Measurements from ENCODE around the gene KATNB1.

Gene KATNB1

DNA sequence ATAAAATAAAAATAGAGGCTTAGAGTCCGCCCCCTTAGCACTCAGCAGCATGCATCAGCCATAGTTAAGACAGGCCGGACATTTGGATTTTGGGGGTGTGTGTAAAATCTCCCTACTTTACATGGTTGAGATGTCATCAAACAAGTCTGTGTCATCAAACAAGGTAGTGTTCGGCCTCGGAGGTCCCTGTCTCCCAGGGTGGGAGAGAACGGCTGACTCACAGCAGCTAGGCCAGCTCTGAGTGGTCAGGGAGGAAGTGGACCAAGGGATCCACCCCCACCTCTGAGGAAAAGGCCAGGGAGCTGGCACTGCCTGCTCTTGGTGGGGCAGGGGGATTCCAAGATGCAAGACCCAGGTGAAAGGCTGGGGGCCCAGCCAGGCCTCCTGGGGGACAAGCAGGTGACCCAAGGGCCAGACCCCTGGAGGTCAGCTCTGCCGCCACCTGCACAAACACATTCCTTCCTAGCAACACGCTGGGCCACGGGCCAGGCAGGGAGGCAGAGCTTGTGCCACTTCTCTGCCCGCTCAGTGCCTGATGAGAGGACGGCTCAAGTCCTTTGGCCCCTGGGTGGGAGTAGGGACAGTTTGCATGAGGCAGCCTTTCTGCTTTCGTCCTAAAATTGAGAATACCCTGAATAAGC, 38.2 kb downstream of the KATNB1 start:
- Histone ChIP-seq H3K4me3 (ENCODE audit: low read length) (no peak overlapping the region), H3K9me2 (replicated peaks; ENCODE audit: insufficient read depth, low read length) (no peaks in the 10 kb centered on the region), H3K4me2 (ENCODE audit: low read depth, low read length) (no peak overlapping the region), H3K27ac (ENCODE audit: low read length) (no peak overlapping the region), H3K9me3 (replicated peaks; ENCODE audit: insufficient read depth, low read length) (no peaks in the 10 kb centered on the region), H3K4me1 (ENCODE audit: low read length) (no peaks in the 10 kb centered on the region), H2AFZ (ENCODE audit: low read length) (no peak overlapping the region), H3F3A (ENCODE audit: insufficient read depth, low read length) (no peaks in the 10 kb centered on the region), H4K20me1 (ENCODE audit: insufficient read depth, low read length) (no peaks in the 10 kb centered on the region), H3K27me3 (replicated peaks; ENCODE audit: insufficient read depth, low read length) (no peaks in the 10 kb centered on the region), H3K9ac (ENCODE audit: low read length) (no peak overlapping the region), H3K79me2 (ENCODE audit: low read length) (no peaks in the 10 kb centered on the region), H3K36me3 (replicated peaks; ENCODE audit: insufficient read depth, low read length) (no peaks in the 10 kb centered on the region)
- DNase-seq, result no peak
- no peak for TF ChIP-seq EZH2phosphoT487 (IDR thresholded peaks at IDR 0.05; ENCODE audit: low read length)
- no peak for TF ChIP-seq EZH2 (optimal IDR thresholded peaks at IDR 0.05; ENCODE audit: low read depth, low read length)
- TF ChIP-seq, protein P1, sequence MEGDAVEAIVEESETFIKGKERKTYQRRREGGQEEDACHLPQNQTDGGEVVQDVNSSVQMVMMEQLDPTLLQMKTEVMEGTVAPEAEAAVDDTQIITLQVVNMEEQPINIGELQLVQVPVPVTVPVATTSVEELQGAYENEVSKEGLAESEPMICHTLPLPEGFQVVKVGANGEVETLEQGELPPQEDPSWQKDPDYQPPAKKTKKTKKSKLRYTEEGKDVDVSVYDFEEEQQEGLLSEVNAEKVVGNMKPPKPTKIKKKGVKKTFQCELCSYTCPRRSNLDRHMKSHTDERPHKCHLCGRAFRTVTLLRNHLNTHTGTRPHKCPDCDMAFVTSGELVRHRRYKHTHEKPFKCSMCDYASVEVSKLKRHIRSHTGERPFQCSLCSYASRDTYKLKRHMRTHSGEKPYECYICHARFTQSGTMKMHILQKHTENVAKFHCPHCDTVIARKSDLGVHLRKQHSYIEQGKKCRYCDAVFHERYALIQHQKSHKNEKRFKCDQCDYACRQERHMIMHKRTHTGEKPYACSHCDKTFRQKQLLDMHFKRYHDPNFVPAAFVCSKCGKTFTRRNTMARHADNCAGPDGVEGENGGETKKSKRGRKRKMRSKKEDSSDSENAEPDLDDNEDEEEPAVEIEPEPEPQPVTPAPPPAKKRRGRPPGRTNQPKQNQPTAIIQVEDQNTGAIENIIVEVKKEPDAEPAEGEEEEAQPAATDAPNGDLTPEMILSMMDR (IDR thresholded peaks at IDR 0.05; ENCODE audit: low read length), result no peak

GRCh38 chr16:57774705-57775285, 39.2 kb downstream of the KATNB1 start:
- Histone ChIP-seq H2AFZ (ENCODE audit: low read length) (no peak overlapping the region), H3K27me3 (replicated peaks; ENCODE audit: insufficient read depth, low read length) (no peaks in the 10 kb centered on the region), H3K27ac (ENCODE audit: low read length) (no peak overlapping the region), H3K9me2 (replicated peaks; ENCODE audit: insufficient read depth, low read length) (no peaks in the 10 kb centered on the region), H3K4me3 (ENCODE audit: low read length) (no peak overlapping the region), H3K79me2 (ENCODE audit: low read length) (no peaks in the 10 kb centered on the region), H3K4me1 (ENCODE audit: low read length) (no peaks in the 10 kb centered on the region), H3K4me2 (ENCODE audit: low read depth, low read length) (no peak overlapping the region), H4K20me1 (ENCODE audit: insufficient read depth, low read length) (no peaks in the 10 kb centered on the region), H3K9me3 (replicated peaks; ENCODE audit: insufficient read depth, low read length) (no peaks in the 10 kb centered on the region), H3F3A (ENCODE audit: insufficient read depth, low read length) (no peaks in the 10 kb centered on the region), H3K9ac (ENCODE audit: low read length) (no peak overlapping the region), H3K36me3 (replicated peaks; ENCODE audit: insufficient read depth, low read length) (no peaks in the 10 kb centered on the region)
- TF ChIP-seq EZH2 (optimal IDR thresholded peaks at IDR 0.05; ENCODE audit: low read depth, low read length), result no peak
- TF ChIP-seq, protein P1 (IDR thresholded peaks at IDR 0.05; ENCODE audit: low read length), result no peak
- no peak for TF ChIP-seq EZH2phosphoT487 (IDR thresholded peaks at IDR 0.05; ENCODE audit: low read length)
- DNase-seq, result no peak

DNA sequence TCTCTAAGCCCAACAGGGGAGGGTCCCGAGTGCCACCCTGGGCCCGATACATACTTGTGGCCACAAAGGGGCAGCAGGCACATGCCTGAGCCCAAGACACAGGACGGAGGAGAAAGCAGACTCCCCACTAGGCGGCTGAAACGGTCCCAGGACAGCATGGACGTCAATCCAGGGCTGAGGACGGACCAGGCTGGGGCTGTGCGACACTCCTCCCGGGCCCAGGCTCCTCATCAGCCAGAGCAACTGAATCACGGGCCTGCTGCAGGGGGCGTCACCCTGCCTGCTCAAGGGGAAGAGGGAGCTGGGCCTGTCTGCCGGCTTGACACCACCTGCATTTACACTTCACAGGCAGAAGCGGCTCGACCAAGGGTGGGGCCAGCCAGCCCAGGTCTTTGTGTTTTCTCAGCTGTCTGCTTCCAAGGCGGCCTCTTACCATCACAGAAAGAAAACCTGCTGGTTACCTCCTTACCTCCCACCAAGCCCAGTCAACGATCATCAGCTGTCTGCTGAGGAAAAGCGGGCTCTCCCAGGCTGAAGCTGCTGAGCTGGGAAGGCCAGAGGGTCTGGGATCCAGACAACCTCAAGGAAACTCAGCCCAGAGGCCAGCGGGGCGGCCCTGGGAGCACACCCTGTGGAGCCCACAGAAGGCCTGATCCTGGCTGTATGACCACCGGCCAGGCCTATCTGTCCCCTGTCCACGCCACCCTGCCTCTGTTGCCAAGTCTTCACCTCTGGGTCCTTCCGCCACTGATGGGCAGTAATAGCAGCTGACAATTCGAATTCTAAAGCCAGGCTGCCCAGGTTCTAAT, 40.3 kb downstream of the KATNB1 start:
- Histone ChIP-seq H3K9me2 (replicated peaks; ENCODE audit: insufficient read depth, low read length) (no peaks in the 10 kb centered on the region), H3K4me2 (ENCODE audit: low read depth, low read length) (no peak overlapping the region), H3K4me3 (ENCODE audit: low read length) (no peak overlapping the region), H3K79me2 (ENCODE audit: low read length) (no peaks in the 10 kb centered on the region), H3K27me3 (replicated peaks; ENCODE audit: insufficient read depth, low read length) (no peaks in the 10 kb centered on the region), H4K20me1 (ENCODE audit: insufficient read depth, low read length) (no peaks in the 10 kb centered on the region), H3K27ac (ENCODE audit: low read length) (no peak overlapping the region), H3K36me3 (replicated peaks; ENCODE audit: insufficient read depth, low read length) (no peaks in the 10 kb centered on the region), H3K9me3 (replicated peaks; ENCODE audit: insufficient read depth, low read length) (no peaks in the 10 kb centered on the region), H3F3A (ENCODE audit: insufficient read depth, low read length) (no peaks in the 10 kb centered on the region), H2AFZ (ENCODE audit: low read length) (no peak overlapping the region), H3K4me1 (ENCODE audit: low read length) (no peaks in the 10 kb centered on the region), H3K9ac (ENCODE audit: low read length) (no peak overlapping the region)
- TF ChIP-seq EZH2 (optimal IDR thresholded peaks at IDR 0.05; ENCODE audit: low read depth, low read length), result no peak
- TF ChIP-seq, protein P1 (IDR thresholded peaks at IDR 0.05; ENCODE audit: low read length), result 0 out of 2 replicates have a peak, but pooled peaks have one; percentile 3
- no peak for DNase-seq

Measured in MM.1S (cell line).